ENCODE measurements around the gene ADORA2B.

ADORA2B gene

DNA sequence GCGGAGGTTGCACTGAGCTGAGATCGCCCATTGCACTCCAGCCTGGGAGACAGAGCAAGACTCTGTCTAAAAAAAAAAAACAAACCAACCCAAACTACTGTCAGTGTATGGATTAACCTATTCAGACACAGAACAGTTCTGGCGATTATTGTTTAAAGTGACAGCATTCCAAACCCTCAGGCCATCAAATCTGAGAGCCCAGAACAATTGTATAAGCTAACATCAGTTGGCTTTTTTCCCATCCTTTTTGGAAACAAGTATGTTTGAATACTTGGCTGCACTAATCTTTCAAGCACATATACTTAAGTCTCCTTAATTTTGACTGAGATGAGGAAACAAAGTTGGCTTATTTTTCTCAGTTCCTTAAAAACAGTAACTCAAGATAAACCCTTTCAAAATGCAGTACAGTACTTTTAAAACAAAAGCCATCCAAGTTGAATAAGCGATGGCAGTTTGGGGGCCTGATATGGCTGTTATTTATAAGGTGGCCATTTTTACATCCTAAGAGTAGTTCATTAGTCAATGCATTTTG is 53.2 kb downstream of the ADORA2B start:
- TF ChIP-seq, protein P1, sequence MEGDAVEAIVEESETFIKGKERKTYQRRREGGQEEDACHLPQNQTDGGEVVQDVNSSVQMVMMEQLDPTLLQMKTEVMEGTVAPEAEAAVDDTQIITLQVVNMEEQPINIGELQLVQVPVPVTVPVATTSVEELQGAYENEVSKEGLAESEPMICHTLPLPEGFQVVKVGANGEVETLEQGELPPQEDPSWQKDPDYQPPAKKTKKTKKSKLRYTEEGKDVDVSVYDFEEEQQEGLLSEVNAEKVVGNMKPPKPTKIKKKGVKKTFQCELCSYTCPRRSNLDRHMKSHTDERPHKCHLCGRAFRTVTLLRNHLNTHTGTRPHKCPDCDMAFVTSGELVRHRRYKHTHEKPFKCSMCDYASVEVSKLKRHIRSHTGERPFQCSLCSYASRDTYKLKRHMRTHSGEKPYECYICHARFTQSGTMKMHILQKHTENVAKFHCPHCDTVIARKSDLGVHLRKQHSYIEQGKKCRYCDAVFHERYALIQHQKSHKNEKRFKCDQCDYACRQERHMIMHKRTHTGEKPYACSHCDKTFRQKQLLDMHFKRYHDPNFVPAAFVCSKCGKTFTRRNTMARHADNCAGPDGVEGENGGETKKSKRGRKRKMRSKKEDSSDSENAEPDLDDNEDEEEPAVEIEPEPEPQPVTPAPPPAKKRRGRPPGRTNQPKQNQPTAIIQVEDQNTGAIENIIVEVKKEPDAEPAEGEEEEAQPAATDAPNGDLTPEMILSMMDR (IDR thresholded peaks at IDR 0.05; ENCODE audit: extremely low read depth, missing control alignments) = no peak
- no peak for DNase-seq (ENCODE audit: low spot score)

GRCh38 chr17:15999141-15999973 is 54.4 kb downstream of the ADORA2B start, which contains the start of the genes TTC19 and ZSWIM7:
Gene TTC19 (plus strand): TSS chr17:15999824. CDS start chr17:15999849, 25 bp downstream.
Gene ZSWIM7 (minus strand): TSS chr17:15999704. CDS start chr17:15999594, 110 bp downstream.
- TF ChIP-seq, protein P1 (IDR thresholded peaks at IDR 0.05; ENCODE audit: extremely low read depth, missing control alignments) = peak; percentile 3
- peak; percentile 99 for DNase-seq (ENCODE audit: low spot score)

DNA sequence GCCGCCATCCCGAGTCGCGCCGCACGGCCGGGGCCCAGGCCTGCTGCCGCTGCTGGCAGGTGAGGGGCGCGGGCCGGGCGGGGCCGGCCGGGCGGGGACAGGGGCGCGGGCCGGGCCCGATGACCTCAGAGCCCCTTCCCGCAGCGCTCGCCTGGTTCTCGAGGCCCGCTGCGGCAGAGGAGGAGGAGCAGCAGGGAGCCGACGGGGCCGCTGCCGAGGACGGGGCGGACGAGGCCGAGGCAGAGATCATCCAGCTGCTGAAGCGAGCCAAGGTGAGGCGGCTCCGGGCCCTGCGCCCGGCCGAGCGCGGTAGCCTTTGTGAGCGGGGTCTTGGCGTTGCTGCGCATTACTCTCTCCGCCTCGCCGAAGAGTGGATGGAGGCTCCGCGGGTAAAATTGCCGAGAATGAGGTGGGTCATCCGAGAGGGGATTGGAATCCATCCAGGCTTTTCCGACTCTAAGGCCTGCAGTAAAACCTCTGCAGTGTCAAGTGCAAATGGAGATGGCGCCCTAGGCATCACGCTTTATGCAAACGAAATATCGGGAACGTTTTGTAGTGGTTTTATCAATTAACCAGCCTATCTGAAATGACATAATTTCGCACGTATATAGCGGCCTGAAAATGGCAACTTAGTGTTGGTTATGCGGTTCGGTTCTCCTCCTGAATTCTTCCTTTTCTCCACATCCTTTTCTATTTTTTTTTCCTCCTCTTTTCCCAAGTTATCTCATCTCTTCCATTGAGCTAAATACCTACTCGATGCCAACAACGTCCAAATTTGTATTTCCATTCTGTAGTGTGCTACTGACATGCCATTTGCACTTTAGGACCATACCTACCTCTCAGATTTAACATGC is 55.3 kb downstream of the ADORA2B start:
- no peak for DNase-seq (ENCODE audit: low spot score)
- TF ChIP-seq, protein P1 (IDR thresholded peaks at IDR 0.05; ENCODE audit: extremely low read depth, missing control alignments) = no peak

DNA sequence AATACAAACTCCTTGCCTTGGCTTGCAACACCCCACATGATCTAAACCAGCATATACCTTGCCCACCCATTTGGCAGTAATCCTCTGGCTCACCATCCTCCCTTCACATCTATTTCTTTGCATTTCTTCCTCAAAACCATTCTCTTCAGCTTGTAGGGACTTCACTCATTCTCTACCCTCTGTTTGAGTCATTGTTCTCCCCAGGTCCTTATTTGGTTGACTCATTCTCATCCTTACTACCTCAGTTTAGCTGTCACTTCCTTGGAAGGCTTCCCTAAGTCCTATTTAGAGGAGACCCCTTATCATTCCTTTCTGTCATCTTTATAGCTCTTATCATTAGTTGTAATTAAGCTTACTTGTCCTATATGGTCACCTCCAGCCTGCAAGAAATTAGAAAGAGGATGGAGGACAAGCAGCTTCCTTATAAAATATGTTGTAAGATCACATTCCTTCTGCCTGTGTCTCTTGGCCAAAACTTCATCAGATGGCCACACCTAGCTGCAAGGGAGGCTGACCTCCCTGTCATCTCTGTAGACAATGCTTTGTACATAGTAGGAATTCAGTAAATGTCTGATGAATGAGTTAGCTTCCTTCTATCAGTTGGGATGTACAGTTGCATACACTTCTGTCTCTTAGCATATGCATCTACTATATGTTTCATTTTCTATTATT is 56.4 kb downstream of the ADORA2B start:
- DNase-seq (ENCODE audit: low spot score) = no peak
- TF ChIP-seq, protein P1 (IDR thresholded peaks at IDR 0.05; ENCODE audit: extremely low read depth, missing control alignments) = no peak

DNA sequence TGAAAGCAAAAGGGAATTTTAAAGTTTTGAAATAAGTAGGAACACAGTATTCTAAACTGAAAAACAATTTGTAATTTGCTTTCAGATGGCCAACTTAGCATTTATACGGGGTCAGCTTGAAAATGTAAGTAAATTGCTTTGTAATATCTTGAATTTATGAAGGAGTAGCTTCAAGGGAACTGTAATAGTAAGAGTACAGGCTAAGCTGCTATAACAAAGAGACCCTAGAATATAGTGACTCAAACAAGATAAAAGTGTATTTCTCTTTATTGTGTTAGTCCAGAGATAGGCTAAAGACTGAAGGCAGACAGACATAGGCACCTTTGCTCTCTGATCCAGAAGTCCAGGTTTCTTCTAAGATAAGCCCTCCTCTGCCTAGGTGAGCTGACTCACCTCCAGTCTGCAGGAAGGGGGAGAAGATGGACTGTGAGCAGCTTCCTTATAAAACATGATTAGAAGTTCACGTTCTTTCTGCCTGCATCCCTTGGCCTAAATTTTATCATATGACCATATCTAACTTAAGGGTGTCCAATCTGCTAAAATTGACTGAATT is 57.9 kb downstream of the ADORA2B start:
- TF ChIP-seq, protein P1 (IDR thresholded peaks at IDR 0.05; ENCODE audit: extremely low read depth, missing control alignments) = no peak
- no peak for DNase-seq (ENCODE audit: low spot score)

GRCh38 chr17:16003841-16004240 is 58.9 kb downstream of the ADORA2B start:
- TF ChIP-seq, protein P1 (IDR thresholded peaks at IDR 0.05; ENCODE audit: extremely low read depth, missing control alignments) = no peak

More at GRCh38 chr17:16003841-16004240, 58.9 kb downstream of the ADORA2B start:
- no peak for DNase-seq (ENCODE audit: low spot score)

Measured in GM20000 (cell line).